Epithelial cell of proximal tubule (primary cell): Measurements from ENCODE around the gene OR51E2. TPM values are rescaled to one million over a fixed set of nuclear protein-coding genes. Genes with fewer than 3 reads are reported as not detected.
"Not testable (repeated sequence)": the region's sequence is repeated elsewhere in the genome, so short reads cannot be mapped to it uniquely, and the experiment has no call there.

Source experiments
- DNase-seq: peaks from one replicate; pipeline ENCODE4 v3.0.0-alpha.2; 2011; ENCODE audit warnings: low read depth
- H3K4me3 ChIP-seq: 2 replicates; pipeline ENCODE4 v1.5.1; 2011; ENCODE audit warnings: low read depth, mild to moderate bottlenecking, low read length
- total RNA-seq: library from RNA; depleted of rRNA; stranded (reverse); fragments of >200 nt; gene quantifications from 2 replicates; pipeline ENCODE4 v1.2.3, GENCODE V29; 2015
- TF ChIP-seq, protein P1 (sequence below): conservative IDR thresholded peaks from 2 replicates; pipeline ENCODE4 v1.5.1; 2012; ENCODE audit warnings: low read depth, mild to moderate bottlenecking, low read length

OR51E2 gene, protein sequence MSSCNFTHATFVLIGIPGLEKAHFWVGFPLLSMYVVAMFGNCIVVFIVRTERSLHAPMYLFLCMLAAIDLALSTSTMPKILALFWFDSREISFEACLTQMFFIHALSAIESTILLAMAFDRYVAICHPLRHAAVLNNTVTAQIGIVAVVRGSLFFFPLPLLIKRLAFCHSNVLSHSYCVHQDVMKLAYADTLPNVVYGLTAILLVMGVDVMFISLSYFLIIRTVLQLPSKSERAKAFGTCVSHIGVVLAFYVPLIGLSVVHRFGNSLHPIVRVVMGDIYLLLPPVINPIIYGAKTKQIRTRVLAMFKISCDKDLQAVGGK
- not detected in 2 replicates for total RNA-seq

DNA sequence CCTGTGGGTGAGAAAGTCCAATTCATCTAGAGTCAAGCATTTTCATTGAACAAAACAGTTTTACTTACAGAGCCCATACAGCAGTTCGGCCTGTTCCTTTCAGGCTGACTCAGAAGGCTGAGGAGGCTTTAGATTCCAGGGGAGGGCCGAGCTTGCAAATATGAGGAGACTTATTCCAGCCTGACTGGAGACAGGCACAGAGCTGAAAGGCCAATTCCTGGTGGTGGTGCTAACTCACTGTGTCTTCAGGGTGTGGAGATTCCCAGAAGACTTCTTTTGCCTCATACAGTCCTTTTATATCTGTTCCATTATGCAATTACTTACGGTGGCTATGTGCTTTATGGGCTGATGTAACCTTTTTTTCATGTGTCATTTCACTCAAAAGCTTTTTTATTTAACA, at the start of gene OR51E2:
TSS of gene OR51E2 (minus strand) at position 269 of the 400 bp plus-strand sequence. CDS start 15,142 bp downstream, outside the sequence.
- TF ChIP-seq, protein P1, sequence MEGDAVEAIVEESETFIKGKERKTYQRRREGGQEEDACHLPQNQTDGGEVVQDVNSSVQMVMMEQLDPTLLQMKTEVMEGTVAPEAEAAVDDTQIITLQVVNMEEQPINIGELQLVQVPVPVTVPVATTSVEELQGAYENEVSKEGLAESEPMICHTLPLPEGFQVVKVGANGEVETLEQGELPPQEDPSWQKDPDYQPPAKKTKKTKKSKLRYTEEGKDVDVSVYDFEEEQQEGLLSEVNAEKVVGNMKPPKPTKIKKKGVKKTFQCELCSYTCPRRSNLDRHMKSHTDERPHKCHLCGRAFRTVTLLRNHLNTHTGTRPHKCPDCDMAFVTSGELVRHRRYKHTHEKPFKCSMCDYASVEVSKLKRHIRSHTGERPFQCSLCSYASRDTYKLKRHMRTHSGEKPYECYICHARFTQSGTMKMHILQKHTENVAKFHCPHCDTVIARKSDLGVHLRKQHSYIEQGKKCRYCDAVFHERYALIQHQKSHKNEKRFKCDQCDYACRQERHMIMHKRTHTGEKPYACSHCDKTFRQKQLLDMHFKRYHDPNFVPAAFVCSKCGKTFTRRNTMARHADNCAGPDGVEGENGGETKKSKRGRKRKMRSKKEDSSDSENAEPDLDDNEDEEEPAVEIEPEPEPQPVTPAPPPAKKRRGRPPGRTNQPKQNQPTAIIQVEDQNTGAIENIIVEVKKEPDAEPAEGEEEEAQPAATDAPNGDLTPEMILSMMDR, result no peak
- no peak for DNase-seq
- H3K4me3 ChIP-seq, result no peak within 1 kb of the TSS

DNA sequence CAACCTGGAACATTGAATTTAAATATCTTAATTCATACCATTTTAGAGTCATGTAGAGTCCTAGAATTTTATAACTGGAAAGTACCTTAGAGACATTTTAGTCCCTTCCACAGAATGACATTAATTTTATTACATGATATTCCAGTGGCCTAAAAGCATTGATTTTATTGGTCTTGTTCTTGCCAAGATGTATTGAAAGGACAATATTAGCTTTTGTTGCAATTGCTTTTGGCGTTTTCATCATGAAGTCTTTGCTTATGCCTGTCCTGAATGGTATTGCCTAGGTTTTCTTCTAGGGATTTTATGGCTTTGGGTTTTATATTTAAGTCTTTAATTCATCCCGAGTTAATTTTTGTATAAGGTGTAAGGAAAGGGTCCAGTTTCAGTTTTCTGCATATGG, 43.1 kb upstream of the OR51E2 start:
- TF ChIP-seq, protein P1, result no peak
- H3K4me3 ChIP-seq, result no peak overlapping the region
- no peak for DNase-seq

DNA sequence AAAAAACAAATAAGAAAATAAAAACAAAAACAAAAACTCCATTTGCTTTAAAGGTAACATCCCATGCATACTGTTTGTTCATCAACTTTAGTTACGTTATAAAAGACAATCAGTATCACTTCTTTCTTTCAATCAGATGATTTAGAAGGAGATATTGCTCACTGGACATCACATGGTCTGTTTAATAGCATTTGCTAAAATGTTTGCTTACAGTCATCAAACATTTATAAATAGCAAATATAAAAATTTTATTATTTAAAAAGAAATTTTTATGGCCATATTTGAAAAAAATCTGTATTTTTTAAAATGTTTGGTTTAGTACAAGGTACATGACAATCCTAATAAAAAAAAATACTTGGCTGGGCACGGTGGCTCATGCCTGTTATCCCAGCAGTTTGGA, 29.5 kb upstream of the OR51E2 start:
- TF ChIP-seq, protein P1, result no peak
- no peak for DNase-seq
- no peak overlapping the region for H3K4me3 ChIP-seq

DNA sequence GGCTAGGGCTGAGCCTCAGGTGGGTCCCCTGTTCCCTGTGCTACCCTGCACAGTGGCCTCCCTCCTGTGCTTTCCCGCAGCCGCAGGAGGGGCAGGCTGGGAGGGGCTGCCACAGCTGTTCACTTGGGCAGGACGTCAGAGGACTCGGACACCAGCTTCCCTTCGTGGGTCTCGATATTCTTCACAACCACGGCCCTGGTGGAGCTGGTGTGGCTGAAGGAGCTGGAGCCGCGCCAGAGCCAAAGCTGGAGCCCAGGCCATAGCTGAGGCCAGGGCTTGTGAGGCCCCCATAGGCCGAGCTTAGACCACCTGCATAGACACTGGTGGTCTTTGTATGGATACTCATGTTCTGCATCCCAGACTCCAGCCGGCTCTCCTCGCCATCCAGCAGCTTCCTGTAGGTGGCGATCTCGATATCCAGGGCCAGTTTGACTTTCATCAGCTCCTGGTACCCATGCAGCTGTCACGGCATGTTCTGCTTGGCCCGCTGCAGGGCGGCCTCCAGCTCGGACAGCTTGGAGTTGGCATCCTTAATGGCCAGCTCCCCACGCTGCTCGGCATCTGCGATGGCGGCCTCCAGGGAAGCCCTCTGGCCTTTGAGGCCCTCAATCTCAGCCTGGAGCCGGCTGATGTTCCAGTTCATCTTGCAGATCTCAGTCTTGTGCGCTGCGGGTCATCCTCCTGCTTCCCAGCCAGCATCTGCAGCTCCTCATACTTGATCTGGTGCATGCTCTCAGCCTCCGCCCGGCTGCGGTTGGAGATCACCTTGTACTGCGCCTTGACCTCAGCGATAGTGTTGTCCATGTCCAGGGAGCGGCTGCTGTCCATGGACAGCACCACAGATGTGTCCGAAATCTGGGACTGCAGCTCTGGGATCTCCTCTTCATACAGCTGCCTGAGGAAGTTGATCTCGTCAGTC, 25.2 kb upstream of the OR51E2 start:
- not testable (repeated sequence) for DNase-seq, H3K4me3 ChIP-seq

DNA sequence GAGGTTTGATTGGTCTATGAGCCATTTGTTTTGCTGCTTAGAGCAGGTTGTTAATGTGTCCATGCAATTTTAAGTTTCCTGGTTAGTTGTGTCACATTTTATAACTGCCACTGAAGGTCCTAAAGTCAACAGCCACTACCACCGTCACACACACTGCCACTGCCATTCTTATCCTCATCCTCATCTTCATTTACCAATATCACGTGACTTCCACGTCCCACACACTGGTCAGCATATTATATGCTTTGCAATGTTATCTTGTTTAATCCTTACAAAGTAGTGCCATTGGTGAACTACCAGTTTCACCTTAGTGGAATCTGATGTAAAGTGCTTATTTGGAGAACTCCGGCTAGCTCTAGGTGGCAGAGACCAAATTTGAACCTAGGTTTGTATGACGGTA, 16.6 kb upstream of the OR51E2 start:
- no peak overlapping the region for H3K4me3 ChIP-seq
- no peak for DNase-seq
- TF ChIP-seq, protein P1, result no peak

DNA sequence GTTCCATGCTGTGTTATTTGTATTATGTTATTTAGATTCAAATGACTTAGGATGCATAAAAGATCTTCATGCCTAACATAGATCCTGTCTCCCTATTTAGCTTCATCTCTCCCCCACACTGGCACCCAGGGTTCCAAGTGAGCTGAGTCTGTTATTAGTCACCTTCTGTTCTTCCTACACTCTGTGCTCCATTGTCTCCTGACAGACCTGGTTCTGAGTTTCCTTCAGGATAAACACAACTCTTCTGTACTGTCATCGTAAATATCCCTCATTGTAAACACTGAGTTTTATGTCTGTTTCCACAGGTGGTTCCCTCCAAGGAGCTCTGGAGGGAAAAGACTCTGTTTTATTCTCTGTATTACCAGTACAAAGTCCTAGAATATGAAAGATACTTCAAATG, 15.6 kb upstream of the OR51E2 start:
- DNase-seq, result no peak
- H3K4me3 ChIP-seq, result no peak overlapping the region
- TF ChIP-seq, protein P1, result no peak

DNA sequence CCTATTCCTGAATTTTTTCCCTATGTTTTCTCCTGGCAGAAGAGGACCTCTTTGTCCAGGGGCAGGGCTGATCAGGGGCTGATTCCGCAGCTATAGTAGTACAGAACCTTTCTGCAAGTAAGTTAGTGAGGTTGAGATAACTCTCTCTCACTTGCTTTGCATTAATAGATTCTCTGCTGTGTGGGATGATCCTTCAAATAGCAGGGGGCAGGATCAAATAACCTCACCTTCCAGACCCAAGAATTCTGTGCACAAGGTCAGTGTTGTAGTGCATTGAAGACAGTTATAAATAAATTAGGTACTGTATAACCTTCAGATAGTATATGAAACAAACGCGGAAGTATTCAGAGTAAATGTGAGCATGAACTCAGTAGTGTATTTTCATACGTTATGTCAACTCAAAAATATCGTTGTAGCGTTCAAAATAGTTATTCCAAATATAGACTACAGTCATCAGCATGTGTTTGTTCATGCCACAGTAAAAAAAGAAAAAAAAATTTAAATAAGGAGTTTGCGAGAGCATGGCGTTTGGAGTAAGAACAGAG, 7.2 kb upstream of the OR51E2 start:
- H3K4me3 ChIP-seq, result no peak overlapping the region
- no peak for DNase-seq
- TF ChIP-seq, protein P1, result no peak
